HG03196 (cell line): Measurements from ENCODE around the gene KIF5A.

ENCODE experiments used
- ATAC-seq: cut with Tn5 transposase; IDR thresholded peaks from one replicate; pipeline ENCODE4 v1.9.1; 2021; ENCODE audit not compliant: unreplicated experiment

The KIF5A gene

GRCh38 chr12:57628280-57629191, 78.7 kb downstream of the KIF5A start:
- no peak for ATAC-seq

GRCh38 chr12:57629897-57630471, 80.1 kb downstream of the KIF5A start:
- no peak for ATAC-seq

- no peak for ATAC-seq
These were observed 81.1 kb downstream of the KIF5A start for GRCh38 chr12:57630891-57631433.

- no peak for ATAC-seq
These were observed 81.8 kb downstream of the KIF5A start for GRCh38 chr12:57631566-57632072.

- ATAC-seq = no peak
These were observed 82.5 kb downstream of the KIF5A start for GRCh38 chr12:57632073-57632957.

GRCh38 chr12:57632958-57633840, 83.4 kb downstream of the KIF5A start, which contains the start of gene B4GALNT1:
Gene B4GALNT1, minus strand, starts transcription at chr12:57633201. Its CDS starts 1,069 bp downstream, at chr12:57632132.
- ATAC-seq = peak; percentile 84
